Measurements from ENCODE around the gene RFC4.

DNA sequence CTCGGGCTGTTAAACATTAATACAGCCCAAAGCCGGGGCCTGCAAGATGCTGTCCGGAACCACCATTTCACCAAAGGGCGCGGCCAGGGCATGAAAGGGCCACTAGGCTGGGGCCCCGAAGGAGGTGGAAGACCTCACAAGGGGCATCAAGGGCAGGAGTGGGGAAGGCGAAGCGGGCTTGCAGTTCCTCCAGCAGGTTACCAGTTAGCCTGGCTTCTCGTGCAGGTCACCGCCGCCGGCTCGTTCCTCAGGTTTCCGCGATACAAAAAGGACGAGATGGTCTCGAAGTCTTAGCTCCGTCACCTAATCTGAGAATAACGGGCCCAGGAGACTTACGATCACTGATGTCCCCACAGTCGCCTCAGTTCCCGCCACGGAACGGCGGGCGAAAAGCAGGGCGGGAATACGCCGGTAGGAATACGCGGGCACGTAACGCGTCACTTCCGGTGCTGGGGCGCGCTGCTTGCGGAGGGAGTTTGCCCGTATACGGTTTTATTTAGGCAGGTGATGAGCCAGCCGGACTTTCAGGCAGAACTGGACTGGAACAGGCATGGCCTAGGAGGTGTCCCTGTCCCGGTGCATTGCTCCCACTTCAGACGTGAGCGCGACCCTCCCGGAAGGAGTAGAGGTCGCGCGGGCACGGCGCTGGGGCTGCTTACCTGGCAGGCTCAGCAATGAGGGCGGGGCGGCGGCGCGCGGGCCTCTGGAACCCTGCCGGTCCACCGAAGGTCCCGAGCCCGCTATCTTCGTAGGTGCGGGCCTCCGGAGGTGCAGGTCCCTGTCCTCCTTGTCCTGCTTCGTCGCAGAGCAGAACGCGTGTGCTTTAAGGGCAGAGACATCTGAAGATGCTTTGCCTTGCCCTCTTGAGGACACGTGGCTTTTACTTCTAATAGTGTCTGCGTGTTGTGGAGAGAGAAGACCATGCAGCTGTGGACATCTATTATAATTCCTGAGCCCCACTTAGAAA is at the start of gene RFC4:
- TF ChIP-seq, protein P1, sequence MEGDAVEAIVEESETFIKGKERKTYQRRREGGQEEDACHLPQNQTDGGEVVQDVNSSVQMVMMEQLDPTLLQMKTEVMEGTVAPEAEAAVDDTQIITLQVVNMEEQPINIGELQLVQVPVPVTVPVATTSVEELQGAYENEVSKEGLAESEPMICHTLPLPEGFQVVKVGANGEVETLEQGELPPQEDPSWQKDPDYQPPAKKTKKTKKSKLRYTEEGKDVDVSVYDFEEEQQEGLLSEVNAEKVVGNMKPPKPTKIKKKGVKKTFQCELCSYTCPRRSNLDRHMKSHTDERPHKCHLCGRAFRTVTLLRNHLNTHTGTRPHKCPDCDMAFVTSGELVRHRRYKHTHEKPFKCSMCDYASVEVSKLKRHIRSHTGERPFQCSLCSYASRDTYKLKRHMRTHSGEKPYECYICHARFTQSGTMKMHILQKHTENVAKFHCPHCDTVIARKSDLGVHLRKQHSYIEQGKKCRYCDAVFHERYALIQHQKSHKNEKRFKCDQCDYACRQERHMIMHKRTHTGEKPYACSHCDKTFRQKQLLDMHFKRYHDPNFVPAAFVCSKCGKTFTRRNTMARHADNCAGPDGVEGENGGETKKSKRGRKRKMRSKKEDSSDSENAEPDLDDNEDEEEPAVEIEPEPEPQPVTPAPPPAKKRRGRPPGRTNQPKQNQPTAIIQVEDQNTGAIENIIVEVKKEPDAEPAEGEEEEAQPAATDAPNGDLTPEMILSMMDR (IDR thresholded peaks at IDR 0.05; ENCODE audit: insufficient read depth, low read depth, low read length): no peak
- no peak for TF ChIP-seq EZH2 (IDR thresholded peaks at IDR 0.05; ENCODE audit: insufficient read depth, low read length)

Measured in astrocyte (in vitro differentiated cells and primary cell).